MM.1S (cell line): ENCODE measurements around the gene PAM16.

Experiments
- DNase-seq: peaks from one replicate; pipeline ENCODE4 v3.0.0-alpha.2; 2015
- H2AFZ ChIP-seq: fragments of 300-600 bp; sonication (generic); 2 replicates; pipeline ENCODE4 v1.6.0; 2016; ENCODE audit warnings: antibody characterized with exemption, low read length
- H3F3A ChIP-seq: fragments of 300-600 bp; sonication (generic); 2 replicates; pipeline ENCODE4 v1.6.1; 2016; ENCODE audit warnings: mild to moderate bottlenecking, antibody characterized with exemption, low read length, moderate library complexity, mixed read lengths; ENCODE audit not compliant: insufficient read depth
- H3K27ac ChIP-seq: fragments of 300-600 bp; sonication (generic); 2 replicates; pipeline ENCODE4 v1.5.1; 2016; ENCODE audit warnings: mild to moderate bottlenecking, low read length
- H3K27me3 ChIP-seq: fragments of 300-600 bp; sonication (generic); replicated peaks from 2 replicates; pipeline ENCODE4 v1.6.0; 2016; ENCODE audit warnings: low read length; ENCODE audit not compliant: insufficient read depth
- H3K36me3 ChIP-seq: fragments of 300-600 bp; sonication (generic); replicated peaks from 2 replicates; pipeline ENCODE4 v1.6.1; 2016; ENCODE audit warnings: mild to moderate bottlenecking, low read length, mixed read lengths; ENCODE audit not compliant: insufficient read depth
- H3K4me1 ChIP-seq: fragments of 300-600 bp; sonication (generic); 2 replicates; pipeline ENCODE4 v1.6.1; 2016; ENCODE audit warnings: low read length, mixed read lengths
- H3K4me2 ChIP-seq: fragments of 300-600 bp; sonication (generic); 2 replicates; pipeline ENCODE4 v1.6.0; 2016; ENCODE audit warnings: low read depth, low read length
- H3K4me3 ChIP-seq: fragments of 300-600 bp; sonication (generic); 2 replicates; pipeline ENCODE4 v1.5.1; 2016; ENCODE audit warnings: low read length, mixed read lengths
- H3K79me2 ChIP-seq: fragments of 300-600 bp; sonication (generic); 2 replicates; pipeline ENCODE4 v1.6.1; 2016; ENCODE audit warnings: mixed run types, low read length, mixed read lengths
- H3K9ac ChIP-seq: fragments of 300-600 bp; sonication (generic); 2 replicates; pipeline ENCODE4 v1.6.1; 2016; ENCODE audit warnings: low read length, mixed read lengths
- H3K9me2 ChIP-seq: fragments of 300-600 bp; sonication (generic); replicated peaks from 2 replicates; pipeline ENCODE4 v1.6.1; 2016; ENCODE audit warnings: mild to moderate bottlenecking, low read length, mixed read lengths; ENCODE audit not compliant: insufficient read depth
- H3K9me3 ChIP-seq: fragments of 300-600 bp; sonication (generic); replicated peaks from 2 replicates; pipeline ENCODE4 v1.6.1; 2016; ENCODE audit warnings: mild to moderate bottlenecking, low read length, mixed read lengths; ENCODE audit not compliant: insufficient read depth
- H4K20me1 ChIP-seq: fragments of 300-600 bp; sonication (generic); 2 replicates; pipeline ENCODE4 v1.6.1; 2016; ENCODE audit warnings: mild to moderate bottlenecking, low read length, moderate library complexity, mixed read lengths; ENCODE audit not compliant: insufficient read depth
- CTCF ChIP-seq: fragments of 300-600 bp; sonication (generic); IDR thresholded peaks from 2 replicates; pipeline ENCODE4 v1.5.1; 2016; ENCODE audit warnings: antibody characterized with exemption, low read length, mixed read lengths
- EZH2 ChIP-seq: fragments of 300-600 bp; sonication (generic); optimal IDR thresholded peaks from 2 replicates; pipeline ENCODE3; 2017; ENCODE audit warnings: low read depth, mild to moderate bottlenecking, antibody characterized with exemption, low read length, mixed read lengths
- EZH2phosphoT487 ChIP-seq: fragments of 300-600 bp; sonication (generic); IDR thresholded peaks from 2 replicates; pipeline ENCODE4 v1.6.1; 2018; ENCODE audit warnings: antibody characterized with exemption, low read length

Gene PAM16

GRCh38 chr16:4362476-4363135 is 11.5 kb upstream of the PAM16 start:
- Histone ChIP-seq H3K9me3 (no peaks in the 10 kb centered on the region), H2AFZ (no peak overlapping the region), H3K9me2 (no peaks in the 10 kb centered on the region), H3K4me1 (no peaks in the 10 kb centered on the region), H3K4me3 (no peak overlapping the region), H3K36me3 (no peaks in the 10 kb centered on the region; the same call in 1 of the 2 replicates), H3K27me3 (no peaks in the 10 kb centered on the region), H3K4me2 (no peak overlapping the region), H3F3A (no peaks in the 10 kb centered on the region), H4K20me1 (no peaks in the 10 kb centered on the region), H3K9ac (no peak overlapping the region), H3K27ac (no peak overlapping the region), H3K79me2 (peaks cover 3% of the 10 kb centered on the region; the same call in 1 of the 2 replicates)
- TF ChIP-seq CTCF, result no peak
- no peak for DNase-seq

- no peaks in the 10 kb centered on the region for H4K20me1 ChIP-seq
Measured at GRCh38 chr16:4361944-4362311, 10.8 kb upstream of the PAM16 start.

GRCh38 chr16:4361033-4361943 is 10.2 kb upstream of the PAM16 start:
- H3K9ac ChIP-seq, result no peak overlapping the region
- no peaks in the 10 kb centered on the region for H3K79me2 ChIP-seq
- no peak overlapping the region for H3K27ac ChIP-seq
- DNase-seq, result no peak
- no peaks in the 10 kb centered on the region for H3K9me3 ChIP-seq
- H2AFZ ChIP-seq, result no peak overlapping the region
- H3K36me3 ChIP-seq, result no peaks in the 10 kb centered on the region; the same call in 1 of the 2 replicates
- H3K27me3 ChIP-seq, result no peaks in the 10 kb centered on the region
- H4K20me1 ChIP-seq, result no peaks in the 10 kb centered on the region
- no peak for TF ChIP-seq CTCF
- no peaks in the 10 kb centered on the region for H3K9me2 ChIP-seq
- H3K4me2 ChIP-seq, result no peak overlapping the region
- no peaks in the 10 kb centered on the region for H3F3A ChIP-seq
- no peaks in the 10 kb centered on the region for H3K4me1 ChIP-seq
- H3K4me3 ChIP-seq, result no peak overlapping the region

More at GRCh38 chr16:4361944-4362311, 10.8 kb upstream of the PAM16 start:
- no peaks in the 10 kb centered on the region for H3K9me3 ChIP-seq
- H2AFZ ChIP-seq, result no peak overlapping the region
- H3F3A ChIP-seq, result no peaks in the 10 kb centered on the region
- H3K4me1 ChIP-seq, result no peaks in the 10 kb centered on the region
- H3K79me2 ChIP-seq, result 0 out of 2 replicates have a peak, but pooled peaks cover 2% of the 10 kb centered on the region
- H3K36me3 ChIP-seq, result no peaks in the 10 kb centered on the region; the same call in 1 of the 2 replicates
- no peak overlapping the region for H3K9ac ChIP-seq
- H3K4me2 ChIP-seq, result no peak overlapping the region
- no peak for DNase-seq
- TF ChIP-seq EZH2 (no peak), CTCF (no peak), EZH2phosphoT487 (no peak)
- H3K4me3 ChIP-seq, result no peak overlapping the region
- no peaks in the 10 kb centered on the region for H3K27me3 ChIP-seq
- no peak overlapping the region for H3K27ac ChIP-seq
- H3K9me2 ChIP-seq, result no peaks in the 10 kb centered on the region
